Progenitor cell of endocrine pancreas (in vitro differentiated cells): Measurements from ENCODE around the gene NSUN2. TPM values are rescaled to one million over a fixed set of nuclear protein-coding genes. Genes with fewer than 3 reads are reported as not detected.

Source experiments
- DNase-seq: peaks from one replicate; pipeline ENCODE4 v3.0.0; 2021; ENCODE audit warnings: low spot score; ENCODE audit not compliant: unreplicated experiment
- H3K27ac Mint-ChIP-seq: 2 replicates; pipeline ENCODE4 v1.8.0; 2021; ENCODE audit warnings: mild to moderate bottlenecking, moderate library complexity, mixed read lengths
- H3K27me3 Mint-ChIP-seq: 2 replicates; pipeline ENCODE4 v1.8.0; 2021; ENCODE audit warnings: mixed read lengths
- H3K36me3 Mint-ChIP-seq: 2 replicates; pipeline ENCODE4 v1.8.0; 2022; ENCODE audit warnings: mixed read lengths; ENCODE audit not compliant: insufficient read depth
- H3K4me1 Mint-ChIP-seq: 2 replicates; pipeline ENCODE4 v1.8.0; 2021; ENCODE audit warnings: low read depth, mixed read lengths
- H3K4me3 Mint-ChIP-seq: 2 replicates; pipeline ENCODE4 v1.8.0; 2021; ENCODE audit warnings: low read depth, mild to moderate bottlenecking, moderate library complexity, mixed read lengths
- H3K9me3 Mint-ChIP-seq: 2 replicates; pipeline ENCODE4 v1.8.0; 2021; ENCODE audit warnings: low read depth, mixed read lengths
- CTCF ChIP-seq: fragments of 200-600 bp; sonication (generic); IDR thresholded peaks from one replicate; pipeline ENCODE4 v1.5.0; 2021; ENCODE audit warnings: antibody characterized with exemption, mild to moderate bottlenecking; ENCODE audit not compliant: unreplicated experiment
- long read RNA-seq: library from polyadenylated mRNA; unstranded; transcript quantifications from one replicate; pipeline ENCODE4 v2.0.0, GENCODE V29; 2020
- total RNA-seq: library from RNA; stranded (reverse); gene quantifications from 2 replicates; pipeline ENCODE4 v1.2.1, GENCODE V29; 2021

NSUN2 gene
- 61.3 and 67.5 TPM in 2 replicates for total RNA-seq
- long read RNA-seq, transcript NSUN2-201 (19 exons, 3,303 nt): major isoform, 24 of 71 reads
- long read RNA-seq, partial matches to known transcripts: 29 of 71 reads
- long read RNA-seq, other reads (novel, unspliced or antisense): 12 of 71 reads

- peak; percentile 87 for DNase-seq
- Mint-ChIP-seq H3K36me3 (peaks cover 9% of the 10 kb centered on the region), H3K27ac (peak within 1 kb of the TSS; percentile 100), H3K9me3 (no peaks in the 10 kb centered on the region), H3K4me1 (peaks cover 13% of the 10 kb centered on the region), H3K4me3 (peak within 1 kb of the TSS; percentile 92), H3K27me3 (no peaks in the 10 kb centered on the region)
- TF ChIP-seq CTCF: no peak
These were observed at the start of gene NSUN2, which contains the start of gene SRD5A1 for GRCh38 chr5:6632888-6633468. NSUN2 (minus strand) TSS chr5:6633044; CDS start chr5:6632979, 65 bp downstream. SRD5A1 (plus strand) TSS chr5:6633440; CDS start chr5:6633577, 137 bp downstream.

- no peak overlapping the region for H3K4me3 Mint-ChIP-seq
These were observed 49.4 kb upstream of the NSUN2 start for GRCh38 chr5:6682239-6682638.

GRCh38 chr5:6681682-6682081, 48.8 kb upstream of the NSUN2 start:
- H3K4me3 Mint-ChIP-seq: no peak overlapping the region
- no peak for DNase-seq
- peaks cover 21% of the 10 kb centered on the region for H3K27me3 Mint-ChIP-seq
- peaks cover 2% of the 10 kb centered on the region for H3K36me3 Mint-ChIP-seq
- no peaks in the 10 kb centered on the region for H3K4me1 Mint-ChIP-seq
- no peak for TF ChIP-seq CTCF
- no peak overlapping the region for H3K27ac Mint-ChIP-seq
- H3K9me3 Mint-ChIP-seq: no peaks in the 10 kb centered on the region

More at GRCh38 chr5:6682239-6682638, 49.4 kb upstream of the NSUN2 start:
- no peak for DNase-seq
- no peaks in the 10 kb centered on the region for H3K9me3 Mint-ChIP-seq
- H3K27me3 Mint-ChIP-seq: peaks cover 21% of the 10 kb centered on the region
- H3K4me1 Mint-ChIP-seq: no peaks in the 10 kb centered on the region
- no peak overlapping the region for H3K27ac Mint-ChIP-seq
- no peak for TF ChIP-seq CTCF
- H3K36me3 Mint-ChIP-seq: no peaks in the 10 kb centered on the region

DNA sequence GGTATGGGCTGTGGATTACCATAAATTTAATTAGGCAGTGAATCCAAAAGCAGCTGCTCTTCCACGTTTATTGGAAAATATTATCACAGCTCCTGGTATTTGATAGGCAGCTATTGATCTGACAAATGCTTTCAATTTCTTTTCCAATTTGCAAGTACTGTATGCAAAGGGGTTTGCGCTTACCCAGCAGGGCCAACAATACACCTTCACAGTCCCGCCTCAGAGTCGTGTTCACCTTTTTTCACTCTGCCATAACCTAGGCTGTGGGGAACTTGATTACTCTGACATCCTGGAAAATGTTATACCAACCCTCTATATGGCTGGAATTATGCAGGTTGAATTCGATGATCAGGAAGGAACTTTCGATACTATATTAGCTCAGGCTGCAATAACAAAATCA, 48.1 kb upstream of the NSUN2 start:
- DNase-seq: no peak
- Mint-ChIP-seq H3K27ac (no peak overlapping the region), H3K4me3 (no peak overlapping the region), H3K4me1 (no peaks in the 10 kb centered on the region), H3K27me3 (peaks cover 20% of the 10 kb centered on the region), H3K9me3 (no peaks in the 10 kb centered on the region), H3K36me3 (peaks cover 2% of the 10 kb centered on the region)
- TF ChIP-seq CTCF: no peak

- no peak for DNase-seq
- no peaks in the 10 kb centered on the region for H3K4me1 Mint-ChIP-seq
- no peak overlapping the region for H3K4me3 Mint-ChIP-seq
- no peak for TF ChIP-seq CTCF
- no peaks in the 10 kb centered on the region for H3K9me3 Mint-ChIP-seq
- H3K27me3 Mint-ChIP-seq: peaks cover 7% of the 10 kb centered on the region
- peaks cover 6% of the 10 kb centered on the region for H3K36me3 Mint-ChIP-seq
- no peak overlapping the region for H3K27ac Mint-ChIP-seq
These were observed 45.5 kb upstream of the NSUN2 start for GRCh38 chr5:6678385-6678784.
